ENCODE results near the gene SVIL.
A peak's percentile ranks its signal among the peaks of the same experiment; 100 is the strongest.

The SVIL gene

GRCh38 chr10:29663718-29664117 is 28.9 kb upstream of the SVIL start:
- Histone ChIP-seq H4K91ac (ENCODE audit: low read length) (no peak overlapping the region), H2BK15ac (ENCODE audit: low read depth, poor library complexity, severe bottlenecking) (no peak overlapping the region), H2AK5ac (ENCODE audit: low read length, severe bottlenecking) (no peak overlapping the region), H2BK5ac (ENCODE audit: low read depth, low read length, poor library complexity, severe bottlenecking) (no peak overlapping the region), H2BK120ac (ENCODE audit: low read depth, low read length) (no peak overlapping the region), H3K18ac (ENCODE audit: low read depth in 1 of 2, low read length in 2 of 2) (peak overlapping the region in 1 of 2 experiments; percentile 60), H3K4ac (ENCODE audit: low read depth in 1 of 2, low read length in 2 of 2) (no peak overlapping the region), H2BK12ac (ENCODE audit: low read length in 2 of 2) (peak overlapping the region in 1 of 2 experiments; percentile 74), H3K14ac (ENCODE audit: low read length in 2 of 2) (no peak overlapping the region), H3K27me3 (ENCODE audit: control insufficient read depth in 1 of 2, insufficient read depth in 1 of 2, low read length in 2 of 2) (no peaks in the 10 kb centered on the region), H3K79me1 (replicated peaks; ENCODE audit: low read length, poor library complexity, severe bottlenecking) (peaks cover 17% of the 10 kb centered on the region), H3K4me1 (ENCODE audit: control insufficient read depth, insufficient read depth, low read depth, low read length) (peaks cover 6% of the 10 kb centered on the region), H3K9ac (ENCODE audit: low read length) (no peak overlapping the region), H2AFZ (ENCODE audit: low read depth, low read length) (no peak overlapping the region), H4K8ac (ENCODE audit: low read length) (no peak overlapping the region), H3K4me2 (ENCODE audit: low read length, poor library complexity, severe bottlenecking) (no peak overlapping the region), H3K9me3 (ENCODE audit: control insufficient read depth, low read length) (no peaks in the 10 kb centered on the region), H3K23ac (ENCODE audit: low read length in 2 of 2) (no peak overlapping the region), H3K4me3 (ENCODE audit: insufficient read depth in 1 of 2, low read depth in 1 of 2, low read length in 2 of 2) (no peak overlapping the region), H3K27ac (ENCODE audit: low read length, poor library complexity, severe bottlenecking) (no peak overlapping the region), H3K36me3 (ENCODE audit: control insufficient read depth in 1 of 2, insufficient read depth in 2 of 2, low read depth in 1 of 2, low read length in 2 of 2) (peaks cover 3 to 4% of the 10 kb centered on the region in 2 experiments)
- WGBS = 98% methylated on average over 7 of the region's 8 CpGs
- DNase-seq = no peak

- H2BK15ac ChIP-seq (ENCODE audit: low read depth, poor library complexity, severe bottlenecking) = no peak overlapping the region
- peak overlapping the region; percentile 5 for H2AK5ac ChIP-seq (ENCODE audit: low read length, severe bottlenecking)
- peak; percentile 100 for DNase-seq
- no peaks in the 10 kb centered on the region for H3K27me3 ChIP-seq (ENCODE audit: control insufficient read depth in 1 of 2, insufficient read depth in 1 of 2, low read length in 2 of 2)
- H3K4ac ChIP-seq (ENCODE audit: low read depth in 1 of 2, low read length in 2 of 2) = no peak overlapping the region
- H2AFZ ChIP-seq (ENCODE audit: low read depth, low read length) = no peak overlapping the region
- H2BK5ac ChIP-seq (ENCODE audit: low read depth, low read length, poor library complexity, severe bottlenecking) = peak overlapping the region; percentile 85
- H3K9me3 ChIP-seq (ENCODE audit: control insufficient read depth, low read length) = peaks cover 22% of the 10 kb centered on the region
- H3K79me1 ChIP-seq (replicated peaks; ENCODE audit: low read length, poor library complexity, severe bottlenecking) = peaks cover 16% of the 10 kb centered on the region
- H3K4me3 ChIP-seq (ENCODE audit: insufficient read depth in 1 of 2, low read depth in 1 of 2, low read length in 2 of 2) = no peak overlapping the region
- no peak overlapping the region for H3K14ac ChIP-seq (ENCODE audit: low read length in 2 of 2)
- H3K18ac ChIP-seq (ENCODE audit: low read depth in 1 of 2, low read length in 2 of 2) = peak overlapping the region in 1 of 2 experiments; percentile 86
- peak overlapping the region in 1 of 2 experiments; percentile 16 for H3K23ac ChIP-seq (ENCODE audit: low read length in 2 of 2)
- no peak overlapping the region for H3K4me2 ChIP-seq (ENCODE audit: low read length, poor library complexity, severe bottlenecking)
- peaks cover 22 to 33% of the 10 kb centered on the region in 2 experiments for H3K36me3 ChIP-seq (ENCODE audit: control insufficient read depth in 1 of 2, insufficient read depth in 2 of 2, low read depth in 1 of 2, low read length in 2 of 2)
- H2BK120ac ChIP-seq (ENCODE audit: low read depth, low read length) = peak overlapping the region; percentile 78
- peak overlapping the region; percentile 96 for H3K27ac ChIP-seq (ENCODE audit: low read length, poor library complexity, severe bottlenecking)
- no peak overlapping the region for H4K91ac ChIP-seq (ENCODE audit: low read length)
- H2BK12ac ChIP-seq (ENCODE audit: low read length in 2 of 2) = no peak overlapping the region
- peak overlapping the region; percentile 49 for H3K9ac ChIP-seq (ENCODE audit: low read length)
- 2% methylated on average over 9 of the region's 10 CpGs for WGBS
- H3K4me1 ChIP-seq (ENCODE audit: control insufficient read depth, insufficient read depth, low read depth, low read length) = peaks cover 12% of the 10 kb centered on the region
- H4K8ac ChIP-seq (ENCODE audit: low read length) = no peak overlapping the region
Observed at GRCh38 chr10:29658984-29659965, 24.5 kb upstream of the SVIL start.

GRCh38 chr10:29657719-29658274 is 23.0 kb upstream of the SVIL start:
- H3K27ac ChIP-seq (ENCODE audit: low read length, poor library complexity, severe bottlenecking) = peak overlapping the region; percentile 69
- H3K4ac ChIP-seq (ENCODE audit: low read depth in 1 of 2, low read length in 2 of 2) = peak overlapping the region in 1 of 2 experiments; percentile 69
- H3K9me3 ChIP-seq (ENCODE audit: control insufficient read depth, low read length) = peaks cover 22% of the 10 kb centered on the region
- H3K9ac ChIP-seq (ENCODE audit: low read length) = no peak overlapping the region
- no peak overlapping the region for H3K23ac ChIP-seq (ENCODE audit: low read length in 2 of 2)
- no peak overlapping the region for H2AFZ ChIP-seq (ENCODE audit: low read depth, low read length)
- H3K4me1 ChIP-seq (ENCODE audit: control insufficient read depth, insufficient read depth, low read depth, low read length) = peaks cover 12% of the 10 kb centered on the region
- H3K27me3 ChIP-seq (ENCODE audit: control insufficient read depth in 1 of 2, insufficient read depth in 1 of 2, low read length in 2 of 2) = no peaks in the 10 kb centered on the region
- no peak overlapping the region for H4K91ac ChIP-seq (ENCODE audit: low read length)
- peak overlapping the region in 1 of 2 experiments; percentile 46 for H3K18ac ChIP-seq (ENCODE audit: low read depth in 1 of 2, low read length in 2 of 2)
- H3K79me1 ChIP-seq (replicated peaks; ENCODE audit: low read length, poor library complexity, severe bottlenecking) = peaks cover 14% of the 10 kb centered on the region
- no peak overlapping the region for H3K4me2 ChIP-seq (ENCODE audit: low read length, poor library complexity, severe bottlenecking)
- no peak overlapping the region for H2BK15ac ChIP-seq (ENCODE audit: low read depth, poor library complexity, severe bottlenecking)
- H2AK5ac ChIP-seq (ENCODE audit: low read length, severe bottlenecking) = peak overlapping the region; percentile 36
- no peak overlapping the region for H2BK12ac ChIP-seq (ENCODE audit: low read length in 2 of 2)
- 91% methylated on average over 9 of the region's 9 CpGs for WGBS
- no peak for DNase-seq
- H3K4me3 ChIP-seq (ENCODE audit: insufficient read depth in 1 of 2, low read depth in 1 of 2, low read length in 2 of 2) = no peak overlapping the region
- H2BK120ac ChIP-seq (ENCODE audit: low read depth, low read length) = no peak overlapping the region
- H3K14ac ChIP-seq (ENCODE audit: low read length in 2 of 2) = no peak overlapping the region
- H4K8ac ChIP-seq (ENCODE audit: low read length) = no peak overlapping the region
- no peak overlapping the region for H2BK5ac ChIP-seq (ENCODE audit: low read depth, low read length, poor library complexity, severe bottlenecking)
- peaks cover 22 to 33% of the 10 kb centered on the region in 2 experiments for H3K36me3 ChIP-seq (ENCODE audit: control insufficient read depth in 1 of 2, insufficient read depth in 2 of 2, low read depth in 1 of 2, low read length in 2 of 2)

GRCh38 chr10:29656451-29656992 is 21.8 kb upstream of the SVIL start:
- H3K9ac ChIP-seq (ENCODE audit: low read length) = no peak overlapping the region
- no peaks in the 10 kb centered on the region for H3K27me3 ChIP-seq (ENCODE audit: control insufficient read depth in 1 of 2, insufficient read depth in 1 of 2, low read length in 2 of 2)
- H3K4me3 ChIP-seq (ENCODE audit: insufficient read depth in 1 of 2, low read depth in 1 of 2, low read length in 2 of 2) = no peak overlapping the region
- H3K36me3 ChIP-seq (ENCODE audit: control insufficient read depth in 1 of 2, insufficient read depth in 2 of 2, low read depth in 1 of 2, low read length in 2 of 2) = peaks cover 18 to 33% of the 10 kb centered on the region in 2 experiments
- no peak overlapping the region for H3K27ac ChIP-seq (ENCODE audit: low read length, poor library complexity, severe bottlenecking)
- H4K91ac ChIP-seq (ENCODE audit: low read length) = no peak overlapping the region
- H3K4me1 ChIP-seq (ENCODE audit: control insufficient read depth, insufficient read depth, low read depth, low read length) = peaks cover 12% of the 10 kb centered on the region
- no peak overlapping the region for H2BK120ac ChIP-seq (ENCODE audit: low read depth, low read length)
- 80% methylated on average over 1 of the region's 2 CpGs for WGBS
- no peak overlapping the region for H3K14ac ChIP-seq (ENCODE audit: low read length in 2 of 2)
- peaks cover 10% of the 10 kb centered on the region for H3K79me1 ChIP-seq (replicated peaks; ENCODE audit: low read length, poor library complexity, severe bottlenecking)
- no peak overlapping the region for H2BK5ac ChIP-seq (ENCODE audit: low read depth, low read length, poor library complexity, severe bottlenecking)
- no peak overlapping the region for H2BK15ac ChIP-seq (ENCODE audit: low read depth, poor library complexity, severe bottlenecking)
- H2BK12ac ChIP-seq (ENCODE audit: low read length in 2 of 2) = no peak overlapping the region
- no peak overlapping the region for H3K4me2 ChIP-seq (ENCODE audit: low read length, poor library complexity, severe bottlenecking)
- H3K4ac ChIP-seq (ENCODE audit: low read depth in 1 of 2, low read length in 2 of 2) = no peak overlapping the region
- no peak overlapping the region for H4K8ac ChIP-seq (ENCODE audit: low read length)
- DNase-seq = no peak
- H2AK5ac ChIP-seq (ENCODE audit: low read length, severe bottlenecking) = no peak overlapping the region
- H2AFZ ChIP-seq (ENCODE audit: low read depth, low read length) = no peak overlapping the region
- no peak overlapping the region for H3K23ac ChIP-seq (ENCODE audit: low read length in 2 of 2)
- no peak overlapping the region for H3K18ac ChIP-seq (ENCODE audit: low read depth in 1 of 2, low read length in 2 of 2)
- peaks cover 22% of the 10 kb centered on the region for H3K9me3 ChIP-seq (ENCODE audit: control insufficient read depth, low read length)
